GM12801 (cell line): Measurements from ENCODE around the gene DLG3.

Experiments
- CTCF ChIP-seq: IDR thresholded peaks from one replicate; pipeline ENCODE4 v1.5.1; 2011; ENCODE audit warnings: control low read depth; ENCODE audit not compliant: insufficient read length; ENCODE audit errors: extremely low read depth

Gene DLG3

GRCh38 chrX:70442224-70442623 lies 2.4 kb upstream of the DLG3 start:
- no peak for TF ChIP-seq CTCF

GRCh38 chrX:70444946-70445656 lies 466 bp downstream of the DLG3 start:
- TF ChIP-seq CTCF = no peak

- no peak for TF ChIP-seq CTCF
These were observed 1.3 kb downstream of the DLG3 start for GRCh38 chrX:70445951-70446350.

GRCh38 chrX:70446380-70447350 lies 2.0 kb downstream of the DLG3 start:
- TF ChIP-seq CTCF = no peak

- TF ChIP-seq CTCF = no peak
These were observed 4.9 kb downstream of the DLG3 start for GRCh38 chrX:70449457-70449966.

- no peak for TF ChIP-seq CTCF
These were observed 7.6 kb downstream of the DLG3 start for GRCh38 chrX:70452143-70452733.
